Right lobe of liver (tissue), 6 donors: ENCODE data around the gene SMIM30. TPM values are rescaled to one million over a fixed set of nuclear protein-coding genes. Genes with fewer than 3 reads are reported as not detected.
"Not testable (repeated sequence)": the region's sequence is repeated elsewhere in the genome, so short reads cannot be mapped to it uniquely, and the experiment has no call there.

Source experiments
- ATAC-seq, 4 donors: fragments of 200-7000 bp; cut with Tn5 transposase; one replicate each; pipeline ENCODE4 v1.9.1; 2020; ENCODE audit warnings: mild to moderate bottlenecking in 4 of 4, moderate library complexity in 4 of 4
- DNase-seq, 3 donors: peaks; one replicate each; pipeline ENCODE4 v3.0.0-alpha.2; 2020
- H3K27ac ChIP-seq, 3 donors: fragments of 200-600 bp; one replicate each; pipeline ENCODE4 v1.8.0; 2022
- H3K27me3 ChIP-seq, 2 donors: fragments of 200-600 bp; one replicate each; pipeline ENCODE4 v1.8.0; 2022
- H3K36me3 ChIP-seq, 4 donors: fragments of 200-600 bp; sonication (generic) in 1 of 4; one replicate each; pipeline versions ENCODE4 v1.5.1 to v1.8.0; 2017 to 2022; ENCODE audit warnings: control low read depth in 1 of 4
- H3K4me1 ChIP-seq, 4 donors: fragments of 200-600 bp; sonication (generic) in 1 of 4; one replicate each; pipeline versions ENCODE4 v1.5.1 to v1.8.0; 2017 to 2022; ENCODE audit warnings: control low read depth in 1 of 4
- H3K4me3 ChIP-seq, 3 donors: fragments of 200-600 bp; one replicate each; pipeline ENCODE4 v1.8.0; 2022
- H3K9me3 ChIP-seq, 4 donors: fragments of 200-600 bp; sonication (generic) in 1 of 4; one replicate each; pipeline versions ENCODE4 v1.5.1 to v1.8.0; 2017 to 2022; ENCODE audit warnings: control low read depth in 1 of 4
- POLR2A ChIP-seq: fragments of 450-650 bp; IDR thresholded peaks from one replicate; pipeline ENCODE4 v1.6.1; 2017; ENCODE audit warnings: antibody characterized with exemption, mild to moderate bottlenecking
- WGBS: methylation state at CpG from one replicate; pipeline ENCODE4 v1.1.6; 2018; ENCODE audit warnings: low coverage, low lambda C conversion rate; ENCODE audit not compliant: insufficient coverage; ENCODE audit errors: missing lambda C conversion rate; 5-methylcytosine and 5-hydroxymethylcytosine counted together
- intact Hi-C, 2 donors: fragments of 100-400 bp; cut with DNase I; formaldehyde crosslinking; loops; one replicate each; pipeline versions ENCODE4 v1.11.2 to v1.14.1; 2022
- total RNA-seq, 6 experiments: library from RNA; depleted of rRNA in 2 of 6; stranded (reverse); fragments of >200 nt in 2 of 6; fragmentation: NEBNext Ultra II Directional in 3 of 6; extraction: Animal tissue kit (Norgen Biotek cat#: 25700) in 3 of 6; gene quantifications; one replicate each; pipeline versions ENCODE4 v1.1.0 to v1.2.4, GENCODE V29; 2016 to 2023
- TF ChIP-seq, protein P1 (sequence below), 4 donors: fragments of 200-600 bp in 3 of 4; fragments of 450-650 bp in 1 of 4; IDR thresholded peaks; one replicate each; pipeline versions ENCODE4 v1.5.1 to v1.8.0; 2016 to 2022; ENCODE audit warnings: antibody characterized with exemption in 4 of 4, mild to moderate bottlenecking in 2 of 4
- donor health status: DM: no; HTN: yes; CAD: no.
- donor health status: DM: no; HTN: no; CAD: no.
- donor health status: DM: no; HTN: no; CAD: no.
- donor health status: DM: no; HTN: yes; CAD: no.
- donor health status: DM: no; HTN: yes; CAD: no.

SMIM30 gene
- total RNA-seq, 6 experiments from 2014 or later = 14.2 to 31.9 (median 20.0) TPM

DNA sequence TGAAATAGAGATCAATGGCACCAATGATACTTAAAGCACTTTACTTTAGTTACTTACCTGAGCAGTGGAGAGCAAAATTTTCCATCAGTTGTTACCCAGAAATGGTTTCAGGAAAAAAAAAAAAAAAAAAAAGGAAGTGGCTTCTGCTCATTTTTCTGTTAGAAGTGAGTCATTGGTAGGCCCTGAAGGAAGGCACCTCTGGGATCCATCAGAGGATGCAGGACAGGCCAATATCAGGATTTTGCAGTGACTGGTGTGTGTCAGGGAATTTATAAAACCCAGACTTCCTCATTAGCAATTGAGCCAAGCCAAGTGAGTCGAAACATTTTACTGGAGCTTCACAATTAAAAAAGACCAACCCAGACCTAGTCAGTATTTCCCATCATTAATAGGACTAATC, 2.3 kb upstream of the SMIM30 start:
- 86% methylated on average over 1 of the region's 1 CpG for WGBS

DNA sequence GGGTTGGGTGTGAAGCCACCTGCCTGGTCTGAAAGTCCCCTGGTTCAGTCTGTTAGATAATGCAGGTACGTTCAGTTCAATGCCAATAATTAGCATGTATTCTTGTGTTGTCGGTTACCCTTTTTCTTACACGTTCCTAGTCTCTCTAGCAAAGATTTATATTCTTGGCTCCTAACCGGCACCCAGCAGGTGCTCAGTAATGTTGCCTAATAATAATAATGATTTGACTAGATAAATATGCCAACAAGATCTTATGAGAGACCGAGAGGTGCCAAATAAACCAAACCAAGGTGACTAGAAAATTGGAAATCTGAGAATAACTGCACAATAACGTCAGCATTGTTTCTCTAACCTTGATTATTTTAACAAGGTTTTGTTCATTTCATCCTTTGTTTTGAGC, 1.1 kb upstream of the SMIM30 start:
- 89% methylated on average over 6 of the region's 6 CpGs for WGBS

More for the DNA sequence above, 2.3 kb upstream of the SMIM30 start:
- Histone ChIP-seq H3K4me1 (peaks cover 0 to 3% (median 0%) of the 10 kb centered on the region in 4 donors), H3K27me3 (no peaks in the 10 kb centered on the region), H3K4me3 (no peak overlapping the region), H3K27ac (no peak overlapping the region), H3K36me3 (no peaks in the 10 kb centered on the region), H3K9me3 (no peaks in the 10 kb centered on the region)
- intact Hi-C loops = no loop called here
- ATAC-seq = no peak
- no peak for TF ChIP-seq POLR2A
- TF ChIP-seq, protein P1, sequence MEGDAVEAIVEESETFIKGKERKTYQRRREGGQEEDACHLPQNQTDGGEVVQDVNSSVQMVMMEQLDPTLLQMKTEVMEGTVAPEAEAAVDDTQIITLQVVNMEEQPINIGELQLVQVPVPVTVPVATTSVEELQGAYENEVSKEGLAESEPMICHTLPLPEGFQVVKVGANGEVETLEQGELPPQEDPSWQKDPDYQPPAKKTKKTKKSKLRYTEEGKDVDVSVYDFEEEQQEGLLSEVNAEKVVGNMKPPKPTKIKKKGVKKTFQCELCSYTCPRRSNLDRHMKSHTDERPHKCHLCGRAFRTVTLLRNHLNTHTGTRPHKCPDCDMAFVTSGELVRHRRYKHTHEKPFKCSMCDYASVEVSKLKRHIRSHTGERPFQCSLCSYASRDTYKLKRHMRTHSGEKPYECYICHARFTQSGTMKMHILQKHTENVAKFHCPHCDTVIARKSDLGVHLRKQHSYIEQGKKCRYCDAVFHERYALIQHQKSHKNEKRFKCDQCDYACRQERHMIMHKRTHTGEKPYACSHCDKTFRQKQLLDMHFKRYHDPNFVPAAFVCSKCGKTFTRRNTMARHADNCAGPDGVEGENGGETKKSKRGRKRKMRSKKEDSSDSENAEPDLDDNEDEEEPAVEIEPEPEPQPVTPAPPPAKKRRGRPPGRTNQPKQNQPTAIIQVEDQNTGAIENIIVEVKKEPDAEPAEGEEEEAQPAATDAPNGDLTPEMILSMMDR (IDR thresholded peaks at IDR 0.05) = no peak
- no peak for DNase-seq

DNA sequence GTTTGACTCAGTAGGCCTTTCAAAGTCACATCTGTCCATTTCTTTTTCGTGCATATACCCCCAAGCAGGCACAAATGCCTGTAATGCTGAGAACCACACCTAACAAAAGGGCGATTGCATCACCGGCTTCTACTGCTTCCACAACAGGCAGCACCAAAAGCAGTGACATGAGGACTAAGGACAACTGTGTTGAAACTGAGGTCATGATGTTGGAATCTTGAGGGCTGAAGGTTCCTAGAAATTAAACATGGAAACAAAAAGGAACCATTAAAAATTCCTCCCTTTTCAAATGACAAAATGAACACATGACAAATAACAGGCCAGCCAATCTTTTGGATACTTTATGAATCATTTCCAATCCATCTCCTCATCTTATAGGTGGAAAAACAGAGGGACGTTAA, 980 bp downstream of the SMIM30 start:
- DNase-seq, ATAC-seq, H3K4me3 ChIP-seq, H3K4me1 ChIP-seq, H3K36me3 ChIP-seq, H3K27me3 ChIP-seq, H3K27ac ChIP-seq, intact Hi-C loops, H3K9me3 ChIP-seq: not testable (repeated sequence)
- 56% methylated on average over 4 of the region's 4 CpGs for WGBS

More for the DNA sequence above, 1.1 kb upstream of the SMIM30 start:
- ATAC-seq = no peak
- Histone ChIP-seq H3K9me3 (no peaks in the 10 kb centered on the region), H3K36me3 (no peaks in the 10 kb centered on the region), H3K4me3 (no peak overlapping the region), H3K27me3 (no peaks in the 10 kb centered on the region), H3K27ac (no peak overlapping the region), H3K4me1 (peaks cover 0 to 3% (median 0%) of the 10 kb centered on the region in 4 donors)
- intact Hi-C loops = no loop called here
- TF ChIP-seq, protein P1 (IDR thresholded peaks at IDR 0.05) = no peak
- no peak for TF ChIP-seq POLR2A
- no peak for DNase-seq

DNA sequence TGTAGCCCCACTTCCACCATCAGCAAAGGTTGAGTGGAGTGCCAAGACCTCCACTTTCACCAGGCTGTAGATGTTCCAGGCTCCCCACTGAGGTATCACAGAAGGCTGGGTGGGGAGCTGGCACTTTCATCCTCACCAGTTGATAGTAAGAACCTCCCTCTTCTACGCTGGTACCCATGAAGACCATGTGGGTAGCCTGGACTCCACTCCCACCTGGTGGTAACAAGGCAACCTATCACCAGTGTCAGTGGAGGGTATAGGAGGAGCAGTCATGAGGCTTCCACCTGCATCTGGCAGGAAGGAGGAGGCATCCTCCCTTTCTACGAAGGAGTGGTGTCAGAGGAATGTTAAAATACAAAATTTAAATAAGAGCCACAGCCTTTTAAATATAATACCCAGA, 4.4 kb downstream of the SMIM30 start:
- Histone ChIP-seq H3K4me1 (peaks cover 0 to 1% (median 0%) of the 10 kb centered on the region in 4 donors), H3K36me3 (no peaks in the 10 kb centered on the region), H3K9me3 (no peaks in the 10 kb centered on the region), H3K4me3 (no peak overlapping the region), H3K27me3 (no peaks in the 10 kb centered on the region), H3K27ac (no peak overlapping the region)
- intact Hi-C loops = no loop called here
- DNase-seq = no peak
- TF ChIP-seq POLR2A = no peak
- TF ChIP-seq, protein P1 (IDR thresholded peaks at IDR 0.05) = no peak
- 76% methylated on average over 2 of the region's 2 CpGs for WGBS
- ATAC-seq = no peak

DNA sequence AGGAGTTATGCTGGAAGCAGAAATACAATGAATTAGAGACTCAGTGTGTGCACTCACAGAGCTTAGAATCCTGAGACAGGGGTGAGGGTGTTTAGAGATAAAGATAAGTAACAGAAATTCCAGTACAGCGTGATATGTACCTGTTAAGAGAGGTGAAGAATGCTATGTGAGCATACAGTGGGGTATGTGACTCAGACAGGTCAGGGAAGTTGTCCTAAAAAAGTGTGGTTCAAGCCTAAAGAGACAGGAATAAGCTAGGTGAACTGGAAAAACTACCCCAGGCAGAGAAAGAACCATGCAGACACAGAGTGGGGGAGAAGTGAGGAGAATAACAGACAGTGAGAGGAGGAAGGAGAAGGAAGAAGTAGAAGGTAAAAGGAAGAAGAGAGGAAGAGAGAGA, 8.6 kb downstream of the SMIM30 start:
- H3K4me3 ChIP-seq = no peak overlapping the region
- whole genome bisulfite sequencing = 57% methylated on average over 1 of the region's 1 CpG
- ATAC-seq = no peak
- H3K27me3 ChIP-seq = no peaks in the 10 kb centered on the region
- intact Hi-C loops = no loop called here
- H3K9me3 ChIP-seq = no peaks in the 10 kb centered on the region
- H3K4me1 ChIP-seq = no peaks in the 10 kb centered on the region
- H3K27ac ChIP-seq = no peak overlapping the region
- no peak for DNase-seq
- TF ChIP-seq, protein P1 (IDR thresholded peaks at IDR 0.05) = no peak
- no peak for TF ChIP-seq POLR2A
- H3K36me3 ChIP-seq = no peaks in the 10 kb centered on the region
